NCI-H1436 treated with DMSO at 0.1 percent for 48 hours (cell line): Measurements from ENCODE around the gene ABLIM3.

Experiments used
- DNase-seq: peaks from one replicate; lab custom pipeline; 2025; lab: John Stamatoyannopoulos, UW

ABLIM3 gene

DNA sequence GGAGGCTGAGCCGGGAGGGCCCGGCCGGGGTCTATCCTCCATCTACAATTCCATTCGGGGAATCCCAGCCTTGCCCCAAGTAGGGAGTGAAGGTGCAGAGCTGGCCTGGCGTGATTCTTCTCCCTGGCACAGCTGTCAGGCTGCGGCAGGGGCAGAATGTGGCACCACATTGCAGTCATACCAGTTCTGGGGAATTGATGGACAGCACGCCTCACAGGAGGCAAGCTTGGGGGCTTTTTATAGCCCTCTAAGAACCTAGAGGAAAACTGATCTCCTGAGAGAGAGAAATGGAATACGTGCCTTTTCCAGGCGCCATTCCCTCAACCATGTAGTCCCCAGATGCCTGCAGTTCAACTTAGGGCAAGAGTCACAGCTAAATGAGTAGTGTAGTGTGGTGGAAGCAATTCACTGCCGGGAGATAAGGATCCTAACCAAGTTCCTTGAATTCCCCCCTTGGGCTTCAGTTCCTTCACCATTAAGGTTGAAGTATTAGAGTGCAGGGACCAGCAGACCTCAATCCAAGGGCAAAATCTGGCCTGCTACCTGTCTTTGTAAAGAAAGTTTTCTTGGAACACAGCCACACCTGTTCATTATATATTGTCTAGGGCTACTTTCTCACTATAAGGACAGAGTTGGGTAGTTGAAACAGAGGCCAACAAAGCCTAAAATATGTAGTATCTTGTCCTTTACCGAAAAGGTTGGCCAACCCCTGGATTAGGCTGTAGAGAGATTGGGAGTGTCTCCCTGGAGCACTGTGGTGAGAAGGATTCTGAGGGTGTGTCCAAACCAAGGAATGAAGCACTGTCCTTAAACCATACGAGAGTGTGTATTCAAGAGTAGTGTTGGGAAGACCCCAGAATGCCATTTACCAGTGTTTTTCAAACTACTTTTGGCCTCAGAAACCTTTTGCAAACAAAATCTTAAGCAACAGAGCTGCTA is 141.0 kb downstream of the ABLIM3 start:
- no peak for DNase-seq

DNA sequence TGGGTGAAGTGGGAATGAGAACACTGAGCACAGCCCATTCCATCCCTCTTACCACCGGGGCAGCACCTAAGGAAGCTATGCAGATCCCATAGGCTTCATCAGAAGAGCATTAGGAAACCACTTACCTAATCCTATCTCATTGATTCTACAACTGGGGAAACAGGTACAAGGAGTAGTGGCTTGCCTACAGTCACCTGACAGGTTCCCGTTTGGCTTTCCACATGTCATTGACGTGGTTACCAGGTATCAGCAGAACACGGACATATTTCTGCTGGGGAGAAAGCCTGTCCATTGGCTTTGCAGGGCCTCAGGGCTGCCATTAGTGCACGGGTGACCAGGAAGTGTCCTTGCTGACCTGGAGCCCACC is 141.7 kb downstream of the ABLIM3 start:
- no peak for DNase-seq

DNA sequence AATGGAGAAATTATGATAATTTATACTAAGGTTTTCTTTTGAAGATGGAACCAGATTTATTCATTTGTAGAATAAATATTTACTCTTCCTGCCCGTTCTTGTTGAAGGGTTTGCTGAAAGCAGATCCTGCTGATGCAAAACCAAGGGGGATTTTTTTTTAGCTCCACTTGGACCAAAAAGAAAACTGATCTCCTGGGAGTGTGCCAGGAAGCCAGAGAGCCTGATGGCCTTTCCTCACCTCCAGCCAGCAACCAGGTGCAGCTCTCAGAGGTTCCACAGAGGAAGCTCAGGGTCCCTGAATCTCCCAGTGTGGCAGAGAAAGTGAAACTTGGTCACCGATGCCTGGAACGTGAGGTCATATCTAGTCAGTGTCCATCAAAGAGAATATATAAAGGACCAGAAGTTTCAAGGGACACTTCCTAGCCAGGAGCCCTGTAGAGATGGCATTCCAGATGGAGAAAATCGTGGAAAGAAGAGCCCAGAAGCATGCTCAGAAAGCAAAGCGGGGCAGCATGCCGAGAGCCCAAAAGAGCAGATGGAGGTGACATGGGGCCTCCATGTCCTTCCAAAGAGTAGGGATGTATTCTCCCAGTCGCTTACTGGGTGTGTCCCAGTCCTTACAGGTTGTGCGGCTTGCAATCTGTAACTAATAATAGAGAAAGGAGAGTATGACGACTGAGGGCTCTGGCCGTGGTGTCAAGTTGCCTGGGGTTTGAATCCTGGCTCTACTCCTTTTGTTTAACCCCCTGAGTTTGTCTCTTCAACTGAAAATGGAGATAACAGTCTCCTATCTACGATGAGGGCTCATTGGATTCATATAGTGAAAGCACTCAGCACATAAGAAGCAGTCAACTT is 142.6 kb downstream of the ABLIM3 start:
- DNase-seq = no peak

GRCh38 chr5:149284501-149284900 is 143.2 kb downstream of the ABLIM3 start:
- DNase-seq = no peak

DNA sequence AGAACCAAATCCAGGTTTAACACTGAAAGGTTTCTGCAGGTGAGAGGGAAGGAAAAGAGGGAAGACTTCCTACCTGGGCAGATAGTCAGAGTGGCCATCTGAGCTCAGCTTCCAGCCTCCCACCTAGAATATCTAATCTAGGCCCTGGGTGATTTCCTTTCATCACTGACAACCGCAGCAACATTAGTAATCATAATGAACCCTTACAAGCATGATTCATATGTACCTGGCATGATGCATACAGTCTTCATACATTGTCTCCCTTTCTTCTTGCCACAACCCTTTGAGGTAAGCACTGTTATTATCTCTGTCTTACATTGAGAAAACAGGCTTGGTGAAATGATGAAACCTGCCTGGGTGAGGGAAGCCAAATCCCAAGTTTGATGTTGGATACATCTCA is 143.9 kb downstream of the ABLIM3 start:
- DNase-seq = no peak

DNA sequence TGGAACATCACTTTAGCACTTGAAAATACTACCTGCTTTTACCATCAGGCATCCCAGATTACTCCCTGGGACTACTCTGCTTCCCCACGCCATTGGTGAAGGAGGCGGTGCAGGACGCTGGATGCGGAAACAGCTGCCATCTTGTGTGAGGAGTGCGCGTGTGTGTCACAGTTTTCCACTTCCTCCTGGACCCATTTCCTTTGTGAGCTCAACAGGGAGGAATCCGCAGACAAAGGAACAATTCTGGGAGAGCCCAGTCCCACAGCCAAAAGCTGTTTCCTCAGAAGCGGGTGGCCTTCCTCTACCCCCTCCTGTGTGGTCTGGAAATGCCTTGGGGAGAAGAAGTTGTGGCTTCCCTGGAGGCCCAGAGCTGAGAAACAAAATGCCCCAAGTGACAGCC is 147.1 kb downstream of the ABLIM3 start:
- no peak for DNase-seq

- DNase-seq = no peak
Measured at GRCh38 chr5:149289301-149289700, 148.0 kb downstream of the ABLIM3 start.

- no peak for DNase-seq
Measured at GRCh38 chr5:149294872-149295829, 153.9 kb downstream of the ABLIM3 start.

- no peak for DNase-seq
Measured at GRCh38 chr5:149297340-149298025, 156.2 kb downstream of the ABLIM3 start.

GRCh38 chr5:149298163-149298562 is 156.9 kb downstream of the ABLIM3 start:
- DNase-seq = no peak

DNA sequence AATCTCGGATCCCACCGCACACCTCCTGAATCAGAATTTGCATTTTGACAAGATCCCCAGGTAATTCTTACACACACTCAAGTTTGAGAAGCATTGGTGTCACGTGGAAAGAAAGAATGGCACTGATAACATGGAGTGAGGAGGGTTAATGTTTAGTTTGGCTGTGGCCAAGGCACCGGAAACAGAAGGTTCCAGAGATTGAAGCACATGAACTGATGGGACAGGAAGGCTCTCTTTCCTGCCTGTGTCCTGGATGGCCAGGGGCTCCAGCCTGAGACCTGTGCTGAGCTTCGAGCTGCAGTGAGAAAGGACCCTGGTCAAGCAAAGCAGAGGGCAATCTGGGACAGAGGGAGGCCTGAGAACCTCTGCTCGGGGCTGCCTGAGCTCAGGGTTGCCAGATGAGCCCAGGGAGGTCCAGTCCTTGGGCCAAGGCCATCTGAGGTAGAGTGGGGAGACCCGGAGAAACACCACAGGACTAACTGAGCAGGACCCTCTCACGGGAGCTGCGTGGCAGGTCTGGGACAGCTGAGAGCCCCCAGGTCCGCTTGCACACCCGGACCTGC is 157.6 kb downstream of the ABLIM3 start:
- DNase-seq = no peak

DNA sequence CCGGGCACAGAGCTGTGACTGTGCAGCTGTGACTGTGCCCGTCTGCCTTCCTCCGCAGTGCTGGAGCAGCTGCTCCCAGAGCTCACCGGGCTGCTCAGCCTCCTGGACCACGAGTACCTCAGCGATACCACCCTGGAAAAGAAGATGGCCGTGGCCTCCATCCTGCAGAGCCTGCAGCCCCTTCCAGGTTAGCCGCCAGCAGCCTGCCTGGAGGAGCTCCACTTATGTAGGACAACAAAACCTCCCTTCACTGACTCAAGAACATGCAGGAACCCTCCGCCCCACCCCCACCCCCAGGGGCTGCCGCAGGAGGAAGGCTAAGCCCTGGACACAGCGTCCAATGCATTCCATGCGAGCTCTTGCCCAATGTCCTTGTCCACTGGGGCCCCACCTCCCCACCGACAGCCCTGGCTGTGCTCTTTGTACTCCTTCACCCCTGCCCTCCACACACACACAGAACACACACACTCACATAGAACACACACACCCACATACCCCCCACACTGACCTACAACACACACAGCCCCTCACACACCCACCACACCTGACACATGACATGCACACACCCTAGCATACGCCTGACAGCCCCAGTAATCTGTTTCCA is 158.3 kb downstream of the ABLIM3 start:
- DNase-seq = no peak

GRCh38 chr5:149300441-149300840 is 159.1 kb downstream of the ABLIM3 start:
- DNase-seq = no peak

DNA sequence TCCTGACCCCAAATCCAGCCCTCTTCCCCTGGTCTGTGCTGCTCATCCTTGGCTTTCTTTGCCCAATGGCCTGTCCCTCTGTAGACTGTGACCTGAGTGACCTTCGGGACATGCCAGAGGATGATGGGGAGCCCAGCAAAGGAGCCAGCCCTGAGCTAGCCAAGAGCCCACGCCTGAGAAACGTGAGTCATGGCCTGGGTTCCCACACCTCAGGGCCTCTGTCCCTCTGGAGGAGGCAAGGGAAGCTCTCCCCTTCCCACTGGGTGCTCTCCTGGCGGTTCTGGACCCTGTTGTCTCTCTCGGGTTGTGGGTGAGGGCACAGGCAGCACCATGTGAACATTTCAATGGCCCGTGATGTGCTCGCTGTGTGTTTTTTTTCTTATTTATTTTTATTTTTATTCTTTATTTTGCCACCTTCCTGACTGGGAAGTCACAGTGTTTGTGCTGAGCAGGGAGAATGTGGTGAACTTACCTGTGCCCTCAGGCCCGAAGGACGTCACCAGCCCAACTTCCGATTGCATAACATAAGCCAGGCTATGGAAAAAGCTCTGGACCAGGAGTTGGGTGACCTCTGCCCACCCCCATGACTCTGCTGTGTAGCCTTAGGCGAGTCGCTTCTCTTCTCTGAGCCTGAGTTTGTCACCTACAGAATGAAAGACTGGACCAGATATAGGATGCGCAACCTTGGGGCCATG is 159.9 kb downstream of the ABLIM3 start:
- DNase-seq = no peak

DNA sequence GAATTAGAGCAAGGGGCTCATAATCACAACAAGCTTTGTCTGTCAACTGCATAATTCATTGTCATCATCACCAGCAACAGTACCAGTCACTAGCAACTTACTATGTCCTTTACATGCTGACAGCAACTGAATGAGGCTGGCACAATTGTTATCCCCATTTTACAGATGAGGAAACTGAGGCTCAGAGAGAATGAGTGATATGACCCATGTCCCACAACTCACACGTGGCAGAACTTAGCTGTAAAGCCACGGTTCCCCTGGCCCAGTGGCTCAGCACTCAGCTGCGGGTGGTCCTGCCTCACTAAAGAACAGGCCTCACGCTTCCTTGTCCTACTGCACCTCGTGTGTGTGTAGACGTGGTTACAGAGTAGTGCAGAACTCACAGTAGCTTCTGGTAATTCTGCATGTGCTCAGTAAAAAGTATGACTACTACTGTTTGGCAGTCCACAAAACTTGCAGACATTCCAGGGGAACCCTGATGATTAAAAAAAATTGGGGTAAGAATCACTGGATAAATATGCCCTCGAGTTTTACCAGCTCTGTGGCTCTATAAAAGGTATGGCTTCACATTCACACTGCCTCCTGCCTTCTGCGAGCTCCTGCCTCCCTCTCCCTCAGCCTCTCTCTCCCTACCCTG is 160.6 kb downstream of the ABLIM3 start:
- no peak for DNase-seq

DNA sequence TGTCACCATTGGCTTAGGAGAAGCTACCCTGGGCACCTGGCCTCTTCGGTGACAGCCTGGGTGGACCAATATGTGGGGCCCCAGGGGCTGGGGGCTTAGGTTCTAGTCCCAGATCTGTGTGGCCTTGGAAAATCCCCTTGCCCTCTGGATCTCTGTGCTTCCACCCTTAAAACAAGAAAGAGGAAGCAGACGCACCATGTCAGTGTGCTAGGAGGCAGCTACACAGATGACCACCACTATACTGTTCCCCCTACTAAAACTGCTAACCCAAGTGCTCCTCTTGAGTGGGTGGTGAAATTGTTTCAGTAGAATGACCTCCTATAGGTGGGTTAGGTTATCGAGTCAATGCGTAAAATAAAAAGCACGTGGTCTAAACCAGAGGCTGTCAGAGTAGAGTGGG is 161.3 kb downstream of the ABLIM3 start:
- DNase-seq = no peak

GRCh38 chr5:149303210-149303609 is 161.9 kb downstream of the ABLIM3 start:
- DNase-seq = no peak

DNA sequence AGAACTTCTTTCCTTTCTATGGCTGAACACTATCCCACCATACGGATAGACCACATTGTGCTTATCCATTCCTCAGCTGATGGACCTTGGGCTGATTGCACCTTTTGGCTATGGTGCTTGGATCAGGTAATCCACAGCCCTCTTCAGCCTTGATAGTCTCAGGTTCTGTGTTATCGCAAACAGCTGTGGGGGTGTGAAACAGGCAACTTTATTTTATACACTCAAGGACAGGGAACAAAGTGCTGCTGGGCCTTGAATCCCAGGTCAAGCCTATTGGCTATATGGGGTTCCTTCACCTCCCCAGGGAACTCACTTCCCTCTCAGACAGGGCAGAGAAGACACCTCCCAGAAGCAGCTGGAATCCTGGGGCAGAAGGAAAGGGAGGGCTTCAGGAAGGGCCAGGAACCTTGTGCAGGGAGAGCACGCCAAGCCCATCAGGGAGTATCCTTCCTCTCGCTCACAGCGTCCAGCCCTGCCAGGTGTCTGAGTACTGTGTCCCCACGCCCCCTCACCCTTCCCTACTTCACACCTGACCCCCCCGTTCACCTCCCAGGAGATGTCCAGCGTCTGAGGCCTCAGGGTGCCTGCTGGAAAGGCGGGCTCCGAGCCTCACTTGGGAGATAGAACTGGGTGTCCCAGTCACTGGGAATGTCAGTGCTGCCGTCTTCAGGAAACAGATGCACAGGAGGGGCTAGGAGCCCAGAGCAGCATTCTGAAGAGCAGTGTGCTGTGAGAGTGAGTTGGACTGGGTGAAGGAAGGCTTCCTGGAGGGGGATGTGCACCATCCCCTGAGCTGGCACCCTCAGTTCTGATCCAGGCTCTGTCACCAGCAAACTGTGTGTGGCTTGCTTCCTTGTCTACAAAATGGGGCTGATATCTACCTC is 163.1 kb downstream of the ABLIM3 start:
- DNase-seq = no peak
